SKM-1 (cell line): ENCODE results near the gene ZACN.

Experiments
- DNase-seq: peaks from one replicate; lab custom pipeline; 2025; ENCODE audit not compliant: unreplicated experiment; lab: John Stamatoyannopoulos, UW

ZACN gene

GRCh38 chr17:76130473-76130872 is 51.5 kb downstream of the ZACN start:
- DNase-seq: no peak

- no peak for DNase-seq
These were observed 52.2 kb downstream of the ZACN start for GRCh38 chr17:76131051-76131691.

- no peak for DNase-seq
These were observed 53.0 kb downstream of the ZACN start for GRCh38 chr17:76131692-76132573.
